HUES6 (cell line): ENCODE measurements around the gene MRTFB.

ENCODE experiments used
- H3K27ac ChIP-seq: 2 replicates; pipeline ENCODE4 v1.7.0; 2013; ENCODE audit warnings: low read depth, mild to moderate bottlenecking, low read length, inconsistent platforms
- H3K27me3 ChIP-seq: 2 replicates; pipeline ENCODE4 v1.6.1; 2013; ENCODE audit warnings: low read length; ENCODE audit not compliant: control insufficient read depth, insufficient read depth
- H3K36me3 ChIP-seq: 2 replicates; pipeline ENCODE4 v1.6.1; 2013; ENCODE audit warnings: low read length; ENCODE audit not compliant: control insufficient read depth, insufficient read depth
- H3K4me1 ChIP-seq: 2 replicates; pipeline ENCODE4 v1.6.1; 2013; ENCODE audit warnings: low read length; ENCODE audit not compliant: control insufficient read depth, insufficient read depth
- H3K4me3 ChIP-seq: 2 replicates; pipeline ENCODE4 v1.5.1; 2013; ENCODE audit warnings: low read depth, low read length
- H3K9ac ChIP-seq: one replicate; pipeline ENCODE4 v1.6.1; 2013; ENCODE audit warnings: mild to moderate bottlenecking, low read length
- H3K9me3 ChIP-seq: 2 replicates; pipeline ENCODE4 v1.6.1; 2013; ENCODE audit warnings: low read depth, low read length; ENCODE audit not compliant: control insufficient read depth, insufficient read depth

MRTFB gene

DNA sequence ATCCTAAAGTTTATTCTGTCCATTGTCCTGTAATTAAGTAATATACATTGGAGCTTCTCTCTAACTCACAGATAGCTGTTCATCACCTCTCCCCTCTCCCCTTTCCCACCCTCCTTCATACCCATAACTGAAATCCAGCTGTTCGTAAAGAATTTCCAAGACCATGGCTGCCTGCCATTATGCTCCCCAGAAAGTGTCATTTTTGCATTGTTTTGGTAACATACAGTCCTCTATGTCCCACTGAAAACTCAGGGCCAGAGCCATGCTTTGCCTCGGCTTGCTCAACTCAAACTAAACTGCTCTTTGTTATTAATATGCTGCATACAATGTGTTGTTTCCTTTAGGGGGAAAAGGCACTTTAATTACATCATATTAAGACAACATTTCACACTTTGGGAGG lies 132.0 kb downstream of the MRTFB start:
- no peaks in the 10 kb centered on the region for H3K9me3 ChIP-seq
- no peak overlapping the region for H3K27ac ChIP-seq

DNA sequence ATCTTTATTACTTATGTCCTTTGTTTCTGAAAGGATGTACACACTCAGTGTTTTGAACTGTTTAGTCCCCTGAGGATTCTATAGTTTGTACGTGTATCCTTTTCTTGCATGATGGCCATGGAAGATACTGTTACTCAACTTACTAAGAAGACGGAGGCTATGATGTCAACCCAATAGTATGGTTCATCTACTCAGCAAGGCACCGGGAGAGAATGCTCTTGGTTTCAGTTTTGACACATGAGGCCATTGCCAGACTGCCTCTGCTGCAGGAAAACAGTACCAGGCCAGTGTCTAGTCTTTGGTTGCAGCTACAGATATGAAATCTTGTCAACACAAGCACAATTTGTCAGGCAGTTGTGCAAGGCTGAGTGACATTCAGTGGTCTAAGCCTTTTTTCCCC lies 134.5 kb downstream of the MRTFB start:
- Histone ChIP-seq H3K9me3 (no peaks in the 10 kb centered on the region), H3K4me3 (no peak overlapping the region), H3K27me3 (no peaks in the 10 kb centered on the region), H3K36me3 (no peaks in the 10 kb centered on the region), H3K27ac (no peak overlapping the region), H3K9ac (no peak overlapping the region), H3K4me1 (peaks cover 4% of the 10 kb centered on the region; the same call in 1 of the 2 replicates)

More for the DNA sequence above, 132.0 kb downstream of the MRTFB start:
- H3K4me3 ChIP-seq, result no peak overlapping the region
- H3K36me3 ChIP-seq, result no peaks in the 10 kb centered on the region
- H3K4me1 ChIP-seq, result peaks cover 4% of the 10 kb centered on the region; the same call in 1 of the 2 replicates
- no peaks in the 10 kb centered on the region for H3K27me3 ChIP-seq
- H3K9ac ChIP-seq, result no peak overlapping the region

DNA sequence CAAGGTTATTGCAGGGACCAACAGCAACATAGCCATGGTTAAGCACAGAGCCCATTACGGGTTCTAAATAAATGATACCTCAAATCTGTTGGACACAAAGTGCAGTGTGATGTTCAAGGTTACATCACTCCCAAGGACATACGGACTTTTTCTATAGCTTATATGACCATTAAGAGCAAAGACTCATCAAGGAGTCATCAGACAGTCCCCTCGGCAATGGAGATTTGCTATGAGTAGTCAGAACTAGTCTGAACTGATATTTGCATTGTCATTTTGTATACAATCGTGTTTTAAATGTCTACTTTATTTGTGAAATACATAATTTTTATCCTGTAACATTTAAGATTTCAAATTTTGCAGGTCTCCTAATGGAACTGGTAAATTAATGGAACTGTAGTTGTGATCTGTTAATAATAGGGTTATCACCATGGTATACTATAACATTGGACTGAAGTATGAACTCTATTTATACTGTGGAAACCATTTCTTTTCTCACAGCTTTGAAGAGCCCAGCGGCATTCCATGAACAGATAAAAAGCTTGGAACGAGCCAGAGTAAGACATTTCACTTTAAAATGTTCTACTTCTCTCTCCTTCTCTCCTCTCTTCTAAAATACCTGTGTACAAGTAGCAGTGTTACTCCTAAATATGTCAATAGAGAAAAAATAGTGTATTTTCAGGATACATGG lies 140.9 kb downstream of the MRTFB start:
- no peak overlapping the region for H3K9ac ChIP-seq
- H3K27ac ChIP-seq, result no peak overlapping the region
- no peaks in the 10 kb centered on the region for H3K4me1 ChIP-seq
- H3K36me3 ChIP-seq, result peaks cover 20% of the 10 kb centered on the region
- H3K27me3 ChIP-seq, result no peaks in the 10 kb centered on the region
- no peaks in the 10 kb centered on the region for H3K9me3 ChIP-seq
- H3K4me3 ChIP-seq, result no peak overlapping the region

DNA sequence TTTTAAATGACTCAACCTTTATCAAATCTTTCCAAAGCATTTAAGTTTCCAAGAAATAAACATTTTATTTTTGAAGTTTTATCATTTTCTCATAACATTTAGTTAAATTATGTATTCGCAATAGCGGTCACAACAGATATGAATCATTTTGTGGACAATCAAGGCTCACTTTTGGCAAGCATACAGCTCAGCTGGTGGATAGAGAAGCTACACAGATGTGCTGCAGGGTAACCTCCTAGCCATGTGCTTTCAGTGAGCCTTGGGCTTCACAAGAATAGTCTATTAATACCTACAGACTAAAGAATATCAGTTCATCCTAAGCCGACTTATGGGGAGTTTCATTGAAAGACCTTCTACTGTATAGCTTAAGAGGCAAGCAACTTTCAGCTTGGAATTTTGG lies 144.8 kb downstream of the MRTFB start:
- H3K4me1 ChIP-seq, result peaks cover 7% of the 10 kb centered on the region
- no peak overlapping the region for H3K4me3 ChIP-seq
- H3K9ac ChIP-seq, result no peak overlapping the region
- H3K9me3 ChIP-seq, result no peaks in the 10 kb centered on the region
- H3K27ac ChIP-seq, result no peak overlapping the region
- H3K27me3 ChIP-seq, result no peaks in the 10 kb centered on the region
- H3K36me3 ChIP-seq, result peaks cover 38% of the 10 kb centered on the region

DNA sequence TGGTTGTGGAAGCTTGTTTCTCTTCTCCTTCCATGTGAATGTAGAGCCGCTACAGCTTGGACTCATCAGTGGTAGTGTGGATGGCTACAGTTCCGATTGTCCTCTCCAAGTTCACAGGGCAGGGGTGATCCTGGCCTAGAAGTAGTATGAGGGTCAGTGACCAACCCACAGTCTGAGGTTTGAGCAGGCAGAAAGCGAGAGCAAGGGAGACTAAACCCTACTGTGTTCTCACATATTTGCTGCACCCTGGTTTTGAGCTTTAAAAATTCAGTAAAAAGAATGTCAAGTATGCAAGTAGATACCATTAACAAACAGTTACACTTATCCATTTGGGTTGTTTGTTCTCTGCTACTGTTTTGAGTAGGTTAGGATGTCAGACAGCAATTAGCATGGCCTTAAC lies 148.9 kb downstream of the MRTFB start:
- no peak overlapping the region for H3K4me3 ChIP-seq

DNA sequence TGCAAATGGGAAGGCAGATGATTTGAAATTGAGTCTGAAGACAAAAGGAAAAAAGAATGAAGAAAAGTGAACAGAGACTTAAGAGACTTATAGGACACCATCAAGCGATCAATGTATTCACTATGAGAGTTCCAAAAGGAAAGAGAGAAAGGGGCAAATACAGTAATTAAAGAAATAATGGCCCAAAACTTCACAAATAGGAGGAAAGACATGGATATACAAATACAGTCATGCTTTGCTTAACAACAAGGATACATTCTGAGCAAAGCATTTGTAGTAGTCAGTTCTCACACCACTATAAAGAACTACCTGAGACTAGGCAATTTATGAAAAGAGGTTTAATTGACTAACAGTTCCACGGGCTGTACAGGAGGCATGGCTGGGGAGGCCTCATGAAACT lies 152.5 kb downstream of the MRTFB start:
- Histone ChIP-seq H3K9me3 (no peaks in the 10 kb centered on the region; the same call in 1 of the 2 replicates), H3K36me3 (peaks cover 40% of the 10 kb centered on the region), H3K4me1 (peaks cover 7% of the 10 kb centered on the region), H3K27me3 (no peaks in the 10 kb centered on the region), H3K4me3 (no peak overlapping the region), H3K27ac (no peak overlapping the region), H3K9ac (no peak overlapping the region)

More for the DNA sequence above, 148.9 kb downstream of the MRTFB start:
- no peaks in the 10 kb centered on the region; the same call in 1 of the 2 replicates for H3K9me3 ChIP-seq
- peaks cover 7% of the 10 kb centered on the region for H3K4me1 ChIP-seq
- H3K36me3 ChIP-seq, result peaks cover 52% of the 10 kb centered on the region
- H3K27me3 ChIP-seq, result no peaks in the 10 kb centered on the region
- no peak overlapping the region for H3K27ac ChIP-seq
- H3K9ac ChIP-seq, result no peak overlapping the region

DNA sequence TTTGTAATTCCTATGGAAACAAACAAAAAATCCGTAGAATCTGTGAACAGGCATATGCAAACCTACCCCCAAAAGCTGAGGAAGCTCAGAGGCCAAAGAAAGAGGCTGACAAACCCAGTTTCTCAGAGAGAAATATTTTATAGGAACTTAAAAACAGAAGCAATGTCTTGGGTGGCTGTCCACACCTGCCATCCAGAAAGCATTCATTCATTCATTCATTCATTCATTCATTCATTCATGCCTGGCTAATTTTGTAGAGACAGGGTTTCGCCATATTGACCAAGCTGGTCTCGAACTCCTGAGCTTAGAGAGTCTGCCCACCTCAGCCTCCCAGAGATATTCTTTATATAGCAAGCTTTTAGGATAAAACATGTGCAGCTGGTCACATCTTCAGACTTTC lies 154.3 kb downstream of the MRTFB start:
- Histone ChIP-seq H3K27me3 (no peaks in the 10 kb centered on the region), H3K4me1 (no peaks in the 10 kb centered on the region), H3K9ac (no peak overlapping the region), H3K4me3 (no peak overlapping the region), H3K9me3 (no peaks in the 10 kb centered on the region; the same call in 1 of the 2 replicates), H3K36me3 (peaks cover 37% of the 10 kb centered on the region), H3K27ac (no peak overlapping the region)

DNA sequence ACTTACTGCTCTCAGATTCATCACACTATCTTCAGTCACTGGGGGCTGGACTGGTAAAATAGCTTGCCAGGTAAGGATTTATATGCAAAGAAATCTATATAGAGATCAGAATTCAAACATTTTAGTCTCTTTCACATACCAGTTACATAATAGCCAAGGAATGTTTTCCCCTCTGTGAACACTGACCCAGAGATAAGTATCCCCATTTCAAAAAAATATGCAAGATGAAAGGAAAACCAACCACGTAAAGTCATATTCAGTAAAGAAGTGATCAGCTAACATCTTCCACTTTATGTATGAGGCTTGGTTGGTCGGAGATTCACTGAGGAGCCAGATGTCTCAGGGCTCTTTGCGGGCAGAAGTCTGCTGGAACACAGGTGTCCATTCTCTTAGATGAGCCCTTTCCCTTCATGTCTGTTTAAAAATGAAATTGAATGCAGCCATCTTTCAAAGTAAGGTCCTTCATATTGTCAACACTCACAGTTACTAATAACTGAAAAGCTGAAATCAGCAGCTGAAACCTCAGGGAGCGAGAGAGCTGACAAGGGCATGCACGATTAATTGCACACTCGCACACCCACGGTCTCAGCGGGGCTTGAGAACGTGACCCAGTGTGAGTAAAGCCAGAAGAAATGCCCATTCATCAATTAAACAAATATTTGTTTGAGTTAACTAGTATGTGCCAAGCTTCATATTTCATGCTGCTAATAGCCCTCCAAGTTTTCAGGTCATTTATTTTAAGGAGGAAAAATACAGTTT lies 161.2 kb downstream of the MRTFB start:
- no peak overlapping the region for H3K27ac ChIP-seq
- no peaks in the 10 kb centered on the region for H3K4me1 ChIP-seq
- H3K27me3 ChIP-seq, result no peaks in the 10 kb centered on the region
- no peak overlapping the region for H3K4me3 ChIP-seq
- no peaks in the 10 kb centered on the region for H3K9me3 ChIP-seq
- H3K9ac ChIP-seq, result no peak overlapping the region
- peaks cover 32% of the 10 kb centered on the region for H3K36me3 ChIP-seq

DNA sequence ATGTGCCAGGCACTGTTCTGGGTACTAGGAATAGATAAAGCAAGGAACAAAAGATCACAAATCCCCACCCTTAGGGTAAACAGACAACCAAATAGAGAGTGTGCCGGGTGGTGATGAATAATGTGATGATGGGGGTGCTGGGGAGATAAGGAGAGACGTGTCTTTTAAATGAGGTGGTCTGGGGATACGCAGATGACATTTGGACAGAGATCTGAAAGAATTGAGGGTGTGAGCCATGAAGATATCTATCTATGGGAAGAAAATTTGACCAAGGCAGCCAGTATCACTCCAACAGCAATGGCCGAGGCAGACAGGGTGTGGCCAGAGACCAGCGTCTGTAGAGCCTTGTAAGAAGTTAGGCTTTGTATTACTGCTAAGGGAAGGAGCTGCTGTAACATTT lies 165.3 kb downstream of the MRTFB start:
- peaks cover 59% of the 10 kb centered on the region for H3K36me3 ChIP-seq

DNA sequence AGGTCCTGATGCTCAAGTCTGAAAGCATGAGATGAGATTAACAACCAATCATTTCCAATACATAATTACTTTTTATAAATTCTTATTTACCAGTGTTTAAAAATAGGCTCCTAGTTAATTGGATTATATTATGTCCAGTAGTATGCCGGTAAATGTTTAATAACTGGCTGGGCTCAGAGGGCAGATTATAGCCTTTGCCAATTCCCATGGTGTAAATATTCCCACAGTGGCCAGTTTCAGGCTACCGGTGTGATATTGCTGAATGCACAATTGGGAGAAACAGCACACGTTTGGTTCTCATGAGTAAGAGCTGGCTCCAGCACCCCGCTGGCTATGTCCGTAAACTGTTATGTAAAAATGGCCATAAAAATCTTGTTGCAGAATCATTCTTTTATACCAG lies 167.6 kb downstream of the MRTFB start:
- Histone ChIP-seq H3K36me3 (peaks cover 60% of the 10 kb centered on the region), H3K27ac (no peak overlapping the region), H3K9ac (no peak overlapping the region), H3K4me3 (no peak overlapping the region), H3K4me1 (no peaks in the 10 kb centered on the region), H3K27me3 (no peaks in the 10 kb centered on the region), H3K9me3 (no peaks in the 10 kb centered on the region)

More for the DNA sequence above, 165.3 kb downstream of the MRTFB start:
- H3K27ac ChIP-seq, result no peak overlapping the region
- no peaks in the 10 kb centered on the region for H3K4me1 ChIP-seq
- no peaks in the 10 kb centered on the region for H3K27me3 ChIP-seq
- H3K9ac ChIP-seq, result no peak overlapping the region
- no peaks in the 10 kb centered on the region for H3K9me3 ChIP-seq
- H3K4me3 ChIP-seq, result no peak overlapping the region

DNA sequence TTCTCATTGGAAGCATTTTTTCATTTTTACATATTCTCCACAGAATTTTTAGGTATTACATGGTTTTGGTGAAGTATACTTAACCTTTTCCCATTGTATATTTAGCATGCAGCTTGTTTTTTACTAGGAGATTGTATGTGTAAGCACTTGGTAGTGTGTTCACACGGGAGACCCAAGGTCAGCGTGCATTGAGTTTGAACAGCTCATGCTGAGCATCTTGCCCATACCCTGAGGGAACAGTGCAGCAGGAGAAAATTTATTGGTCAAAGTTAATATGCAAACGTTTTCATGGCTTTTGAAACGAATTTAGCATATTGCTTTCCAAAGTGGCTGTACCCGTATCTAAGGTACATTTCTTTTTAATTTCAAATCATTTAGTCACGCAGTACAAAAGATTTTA lies 168.7 kb downstream of the MRTFB start:
- no peak overlapping the region for H3K27ac ChIP-seq
- no peaks in the 10 kb centered on the region for H3K4me1 ChIP-seq
- no peaks in the 10 kb centered on the region for H3K27me3 ChIP-seq
- H3K9me3 ChIP-seq, result no peaks in the 10 kb centered on the region
- H3K36me3 ChIP-seq, result peaks cover 55% of the 10 kb centered on the region
- no peak overlapping the region for H3K9ac ChIP-seq
- no peak overlapping the region for H3K4me3 ChIP-seq
